GM12878 (cell line): ENCODE data around the gene SLC2A9. TPM values are rescaled to one million over a fixed set of nuclear protein-coding genes. Genes with fewer than 3 reads are reported as not detected.

Experiments
- ATAC-seq: fragments of 200-7000 bp; cut with Tn5 transposase; 3 replicates; pipeline ENCODE4 v1.9.1; 2020; ENCODE audit warnings: mild to moderate bottlenecking, moderate library complexity
- BruUV-seq: library from RNA; stranded (reverse); fragments of 400-500 nt; replicated peaks from 2 replicates; lab custom pipeline; 2021; lab: Mats Ljungman, UMichigan
- CTCF ChIA-PET: fragments of 300-600 bp; sonication (Branson Sonifier 250); formaldehyde crosslinking; extraction: SDS; loops from one replicate; lab custom pipeline; 2021; ENCODE audit warnings: inconsistent platforms; lab: Yijun Ruan, JAX
- POLR2A ChIA-PET: fragments of 350-600 bp; formaldehyde crosslinking; extraction: SDS; loops from one replicate; lab custom pipeline; 2021; ENCODE audit warnings: inconsistent platforms; lab: Charles Lee
- RAD21 ChIA-PET: fragments of 300-600 bp; sonication (Branson Sonifier 250); formaldehyde crosslinking; loops from one replicate; lab custom pipeline; 2023; ENCODE audit warnings: antibody characterized with exemption; ENCODE audit not compliant: unreplicated experiment; lab: Charles Lee
- SMC1A ChIA-PET: fragments of 300-600 bp; sonication (Branson Sonifier 250); formaldehyde crosslinking; loops from one replicate; lab custom pipeline; 2023; ENCODE audit not compliant: unreplicated experiment, uncharacterized antibody; lab: Charles Lee
- DNase-seq: peaks from one replicate; pipeline ENCODE4 v3.0.0-alpha.2; 2011; ENCODE audit warnings: low read depth, low spot score
- FAIRE-seq: peaks from 3 replicates; lab custom pipeline; 2011; peaks lifted over from hg19 to GRCh38; lab: Jason Lieb, UNC
- H2AFZ ChIP-seq: 2 replicates; pipeline ENCODE4 v1.6.0; 2011; ENCODE audit warnings: low read depth, low read length, control low read depth; ENCODE audit not compliant: control insufficient read depth
- H3K27ac ChIP-seq: 2 replicates; pipeline ENCODE4 v1.5.1; 2011; ENCODE audit warnings: control low read depth; ENCODE audit not compliant: control insufficient read depth, insufficient read depth
- H3K27me3 ChIP-seq, 2 experiments: replicated peaks in 1 of 2; 2 replicates each; pipeline versions ENCODE4 v1.6.0 to v1.6.1; 2011; ENCODE audit warnings: low read length in 1 of 2; ENCODE audit not compliant: control insufficient read depth in 2 of 2, insufficient read depth in 2 of 2
- H3K36me3 ChIP-seq, 2 experiments: 2 replicates each; pipeline ENCODE4 v1.5.1; 2011; ENCODE audit warnings: low read length in 1 of 2; ENCODE audit not compliant: control insufficient read depth in 2 of 2, insufficient read depth in 2 of 2
- H3K4me1 ChIP-seq: 2 replicates; pipeline ENCODE4 v1.6.1; 2011; ENCODE audit warnings: mild to moderate bottlenecking, low read length, moderate library complexity, mixed read lengths; ENCODE audit not compliant: control insufficient read depth, insufficient read depth
- H3K4me2 ChIP-seq: 2 replicates; pipeline ENCODE4 v1.6.0; 2011; ENCODE audit warnings: control low read depth; ENCODE audit not compliant: control insufficient read depth, insufficient read depth
- H3K4me3 ChIP-seq: fragments of 200-600 bp; sonication (generic); 2 replicates; pipeline ENCODE4 v1.5.1; 2016
- H3K79me2 ChIP-seq: 2 replicates; pipeline ENCODE4 v1.6.0; 2011; ENCODE audit warnings: low read length; ENCODE audit not compliant: control insufficient read depth, insufficient read depth
- H3K9ac ChIP-seq: 2 replicates; pipeline ENCODE4 v1.8.0; 2011; ENCODE audit warnings: low read length, control low read depth, mixed read lengths; ENCODE audit not compliant: control insufficient read depth, insufficient read depth
- H3K9me3 ChIP-seq: replicated peaks from 3 replicates; pipeline ENCODE4 v1.5.1; 2011; ENCODE audit warnings: mild to moderate bottlenecking, low read length; ENCODE audit not compliant: control insufficient read depth, insufficient read depth
- H4K20me1 ChIP-seq: 2 replicates; pipeline ENCODE4 v1.6.0; 2011; ENCODE audit not compliant: control insufficient read depth, insufficient read depth
- CHD1 ChIP-seq: IDR thresholded peaks from 2 replicates; pipeline ENCODE4 v1.6.1; 2012; ENCODE audit warnings: low read depth, low read length, improper control_type of control experiment
- FOXM1 ChIP-seq: IDR thresholded peaks from 2 replicates; pipeline ENCODE4 v1.6.1; 2012; ENCODE audit warnings: low read depth, mild to moderate bottlenecking, inconsistent platforms, low read length, moderate library complexity
- HDAC2 ChIP-seq: fragments of 200-600 bp; sonication (generic); IDR thresholded peaks from 2 replicates; pipeline ENCODE4 v1.6.1; 2017
- IRF3 ChIP-seq: fragments of 450-650 bp; IDR thresholded peaks from 2 replicates; pipeline ENCODE4 v1.6.1; 2014; ENCODE audit warnings: mild to moderate bottlenecking
- MLLT1 ChIP-seq: fragments of 450-650 bp; IDR thresholded peaks from 2 replicates; pipeline ENCODE4 v1.6.1; 2016; ENCODE audit warnings: mild to moderate bottlenecking
- PML ChIP-seq: IDR thresholded peaks from 2 replicates; pipeline ENCODE4 v1.6.1; 2012; ENCODE audit warnings: low read length, inconsistent platforms
- RB1 ChIP-seq: fragments of 450-650 bp; formaldehyde crosslinking; IDR thresholded peaks from 2 replicates; pipeline ENCODE4 v1.6.1; 2017; ENCODE audit warnings: mild to moderate bottlenecking, borderline replicate concordance
- SPI1 ChIP-seq: IDR thresholded peaks from 2 replicates; pipeline ENCODE4 v1.6.1; 2011; ENCODE audit warnings: low read depth, mild to moderate bottlenecking, low read length, moderate library complexity, borderline replicate concordance; ENCODE audit not compliant: insufficient read depth
- SREBF1 ChIP-seq: IDR thresholded peaks from 2 replicates; pipeline ENCODE4 v1.6.1; 2012; ENCODE audit warnings: mild to moderate bottlenecking, low read length
- STAT3 ChIP-seq: IDR thresholded peaks from 2 replicates; pipeline ENCODE4 v1.6.1; 2011; ENCODE audit warnings: low read depth, low read length, improper control_type of control experiment
- ZNF592 ChIP-seq: fragments of 450-650 bp; IDR thresholded peaks from 2 replicates; pipeline ENCODE4 v1.6.1; 2017; ENCODE audit warnings: mild to moderate bottlenecking, moderate library complexity
- ZNF687 ChIP-seq: fragments of 450-650 bp; IDR thresholded peaks from 2 replicates; pipeline ENCODE4 v1.6.1; 2017; ENCODE audit warnings: mild to moderate bottlenecking, moderate library complexity
- WGBS: methylation state at CpG from one replicate; pipeline ENCODE4 v1.1.6; 2016; ENCODE audit warnings: low lambda C conversion rate; ENCODE audit not compliant: insufficient replicate concordance, insufficient coverage; ENCODE audit errors: missing lambda C conversion rate; 5-methylcytosine and 5-hydroxymethylcytosine counted together
- in situ Hi-C: fragments of 300-500 bp; cut with MboI; formaldehyde crosslinking; loops from 9 replicates; pipeline ENCODE4 v1.14.3; 2018; ENCODE audit warnings: mixed read lengths
- intact Hi-C: fragments of 100-400 bp; cut with micrococcal nuclease; formaldehyde crosslinking; loops from one replicate; pipeline ENCODE4 v1.14.2; 2022; ENCODE audit not compliant: unreplicated experiment
- polyA plus RNA-seq, 11 experiments: library from polyadenylated mRNA; depleted of rRNA in 4 of 11; unstranded in 6 of 11; stranded (reverse) in 5 of 11; fragments of >200 nt; fragmentation: Nextera tagmentation in 4 of 11; fragmentation: Illumina TruSeq in 1 of 11; extraction: Ambion mirVana in 4 of 11; extraction: Trizol in 1 of 11; gene quantifications; 1 replicate in 1 of 11; 2 replicates in 10 of 11; pipeline versions ENCODE4 v1.2.1 to v1.2.3, GENCODE V29; 2011 to 2016; ENCODE audit warnings: inconsistent platforms in 2 of 11, missing spikeins in 2 of 11, low read depth in 1 of 11
- total RNA-seq, 4 experiments: library from RNA; depleted of rRNA in 3 of 4; stranded (reverse); fragments of >200 nt in 3 of 4; fragmentation: Illumina TruSeq in 1 of 4; extraction: Trizol in 1 of 4; gene quantifications; 2 replicates each; pipeline versions ENCODE4 v1.2.1 to v1.2.3, GENCODE V29; 2013 to 2021

Gene SLC2A9
- total and polyA plus RNA-seq, 10 of the 15 experiments (the other 5 are each of a cell fraction or from before 2014, with no cell fraction given), result 0.28 to 2.8 (median 1.2) TPM

GRCh38 chr4:10056334-10057022 is 35.2 kb upstream of the SLC2A9 start:
- H3K9ac ChIP-seq, result no peak overlapping the region
- DNase-seq, result no peak
- H4K20me1 ChIP-seq, result no peaks in the 10 kb centered on the region
- H3K27ac ChIP-seq, result no peak overlapping the region
- no peak overlapping the region for H3K4me3 ChIP-seq
- no peaks in the 10 kb centered on the region for H3K9me3 ChIP-seq
- H3K36me3 ChIP-seq, result no peaks in the 10 kb centered on the region
- no peaks in the 10 kb centered on the region for H3K4me1 ChIP-seq
- H3K79me2 ChIP-seq, result no peaks in the 10 kb centered on the region
- intact Hi-C loops, result no loop called here
- BruUV-seq, result no TSS peak
- no peak for ATAC-seq
- SMC1A ChIA-PET, result no interaction called here
- FAIRE-seq, result no peak
- no peak overlapping the region for H3K4me2 ChIP-seq
- H3K27me3 ChIP-seq, result no peaks in the 10 kb centered on the region
- POLR2A ChIA-PET, result no interaction called here
- H2AFZ ChIP-seq, result no peak overlapping the region
- in situ Hi-C loops, result no loop called here
- CTCF ChIA-PET, result no interaction called here
- WGBS, result 94% methylated on average over 8 of the region's 8 CpGs
- RAD21 ChIA-PET, result no interaction called here
- no peak for TF ChIP-seq HDAC2
- no peak for TF ChIP-seq RB1
- TF ChIP-seq MLLT1, result no peak
- TF ChIP-seq CHD1, result no peak
- no peak for TF ChIP-seq ZNF592
- no peak for TF ChIP-seq SPI1
- TF ChIP-seq PML, result no peak
- TF ChIP-seq FOXM1, result no peak
- TF ChIP-seq IRF3, result no peak
- no peak for TF ChIP-seq SREBF1
- no peak for TF ChIP-seq STAT3
- TF ChIP-seq ZNF687, result no peak
